SK-N-MC (cell line): ENCODE measurements around the gene CLSTN2.

ENCODE experiments used
- FOXP2 ChIP-seq: optimal IDR thresholded peaks from 2 replicates; pipeline ENCODE3; 2011; ENCODE audit warnings: mild to moderate bottlenecking, moderate library complexity; ENCODE audit not compliant: insufficient read depth; ENCODE audit errors: extremely low read length, control extremely low read depth
- POLR2AphosphoS5 ChIP-seq: IDR thresholded peaks from 2 replicates; pipeline ENCODE4 v1.6.1; 2012; ENCODE audit warnings: mild to moderate bottlenecking, low read depth, low read length, borderline replicate concordance

- no peak for TF ChIP-seq POLR2AphosphoS5
- no peak for TF ChIP-seq FOXP2
Observed at GRCh38 chr3:140113996-140114788, 179.2 kb downstream of the CLSTN2 start.
